ENCODE data around the gene CISD3. TPM values are rescaled to one million over a fixed set of nuclear protein-coding genes. Genes with fewer than 3 reads are reported as not detected.
A peak's percentile ranks its signal among the peaks of the same experiment; 100 is the strongest.

CISD3 gene
- total and polyA plus RNA-seq, 2 of the 4 experiments (the other 2 are of a cell fraction): 1.3 to 14.1 TPM

DNA sequence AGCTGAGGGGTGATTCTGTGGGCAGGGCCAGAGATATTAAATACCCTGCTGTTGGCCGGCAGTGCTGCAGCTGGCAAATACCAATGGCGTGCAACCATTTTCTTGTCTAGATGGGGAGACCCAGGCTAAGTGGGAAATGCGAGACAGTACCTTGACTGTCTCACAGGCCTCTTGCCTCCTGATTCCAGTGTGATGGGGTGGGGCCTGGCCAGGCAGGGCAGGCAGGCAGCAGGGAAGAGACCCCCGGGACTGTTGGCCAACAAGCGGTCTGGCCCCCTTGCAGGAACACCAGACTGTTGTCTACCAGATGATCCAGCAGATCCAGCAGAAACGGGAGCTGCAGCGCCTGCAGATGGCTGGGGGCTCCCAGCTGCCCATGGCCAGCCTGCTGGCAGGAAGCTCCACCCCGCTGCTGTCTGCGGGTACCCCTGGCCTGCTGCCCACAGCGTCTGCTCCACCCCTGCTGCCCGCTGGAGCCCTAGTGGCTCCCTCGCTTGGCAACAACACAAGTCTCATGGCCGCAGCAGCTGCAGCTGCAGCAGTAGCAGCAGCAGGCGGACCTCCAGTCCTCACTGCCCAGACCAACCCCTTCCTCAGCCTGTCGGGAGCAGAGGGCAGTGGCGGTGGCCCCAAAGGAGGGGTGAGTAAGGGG, 5.7 kb upstream of the CISD3 start:
- H3K56ac ChIP-seq (ENCODE audit: extremely low read depth, insufficient read depth, low read length): no peak overlapping the region
- H3K23ac ChIP-seq (ENCODE audit: low read depth, low read length): no peak overlapping the region
- no peak overlapping the region for H2AK9ac ChIP-seq (replicated peaks; ENCODE audit: low read depth, low read length, poor library complexity)
- ChIA-PET POLR2A (ENCODE audit: unreplicated experiment) (no interaction called here), CTCF (no interaction called here)
- H2AK5ac ChIP-seq (ENCODE audit: low read depth, low read length): no peak overlapping the region
- peaks cover 31% of the 10 kb centered on the region for H3K36me3 ChIP-seq (ENCODE audit: control insufficient read depth, insufficient read depth, low read length)
- no peak overlapping the region for H2BK15ac ChIP-seq (ENCODE audit: low read depth, low read length)
- H3K9me1 ChIP-seq (ENCODE audit: insufficient read depth, low read length): 0 out of 2 replicates have a peak, but pooled peaks cover 10% of the 10 kb centered on the region
- peak overlapping the region; percentile 43 for H2AFZ ChIP-seq (replicated peaks; ENCODE audit: low read length, poor library complexity)
- H3K4me2 ChIP-seq (ENCODE audit: low read depth, low read length): no peak overlapping the region
- no peaks in the 10 kb centered on the region for H3K27me3 ChIP-seq (ENCODE audit: control insufficient read depth, insufficient read depth, low read length)
- BruUV-seq (replicated peaks): no TSS peak
- dilution Hi-C loops (cut with HindIII; ENCODE audit: low sequenced_read_pairs, unreplicated experiment) (no loop called here), intact Hi-C loops (cut with micrococcal nuclease) (no loop called here), in situ Hi-C loops (cut with MboI; ENCODE audit: low sequenced_read_pairs) (no loop called here)
- 58% methylated on average over 7 of the region's 16 CpGs; no CpG with 5 or more reads in 1 of the 2 experiments for WGBS, 2 experiments (ENCODE audit: extremely low coverage in 2 of 2, insufficient read length in 1 of 2)
- no peak overlapping the region for H4K91ac ChIP-seq (ENCODE audit: insufficient read depth, low read depth, low read length)
- H3K4me1 ChIP-seq (ENCODE audit: control insufficient read depth, insufficient read depth, low read length): peaks cover 2% of the 10 kb centered on the region
- H3K14ac ChIP-seq (replicated peaks; ENCODE audit: low read depth, low read length): no peak overlapping the region
- H4K8ac ChIP-seq (ENCODE audit: low read depth in 2 of 2, low read length in 2 of 2): no peak overlapping the region
- no peak overlapping the region for H3K18ac ChIP-seq (ENCODE audit: low read depth, low read length)
- H3K79me1 ChIP-seq (ENCODE audit: low read depth in 1 of 2, low read length in 2 of 2): peaks cover 4% of the 10 kb centered on the region in 2 experiments; a peak in 1 of 4 replicates
- H4K5ac ChIP-seq (ENCODE audit: low read depth, low read length): no peak overlapping the region
- no peak overlapping the region for H2BK20ac ChIP-seq (ENCODE audit: low read depth, low read length)
- no peak overlapping the region for H2BK5ac ChIP-seq (ENCODE audit: low read depth, low read length, poor library complexity, severe bottlenecking)
- TF ChIP-seq CHD1 (IDR thresholded peaks at IDR 0.05; ENCODE audit: low read depth, low read length): no peak
- TF ChIP-seq USF2 (IDR thresholded peaks at IDR 0.05; ENCODE audit: low read depth, low read length): no peak
- no peak for TF ChIP-seq RFX5 (IDR thresholded peaks at IDR 0.05; ENCODE audit: low read depth, low read length)
- TF ChIP-seq SMC3 (IDR thresholded peaks at IDR 0.05; ENCODE audit: low read depth, low read length): no peak
- TF ChIP-seq, protein P1, sequence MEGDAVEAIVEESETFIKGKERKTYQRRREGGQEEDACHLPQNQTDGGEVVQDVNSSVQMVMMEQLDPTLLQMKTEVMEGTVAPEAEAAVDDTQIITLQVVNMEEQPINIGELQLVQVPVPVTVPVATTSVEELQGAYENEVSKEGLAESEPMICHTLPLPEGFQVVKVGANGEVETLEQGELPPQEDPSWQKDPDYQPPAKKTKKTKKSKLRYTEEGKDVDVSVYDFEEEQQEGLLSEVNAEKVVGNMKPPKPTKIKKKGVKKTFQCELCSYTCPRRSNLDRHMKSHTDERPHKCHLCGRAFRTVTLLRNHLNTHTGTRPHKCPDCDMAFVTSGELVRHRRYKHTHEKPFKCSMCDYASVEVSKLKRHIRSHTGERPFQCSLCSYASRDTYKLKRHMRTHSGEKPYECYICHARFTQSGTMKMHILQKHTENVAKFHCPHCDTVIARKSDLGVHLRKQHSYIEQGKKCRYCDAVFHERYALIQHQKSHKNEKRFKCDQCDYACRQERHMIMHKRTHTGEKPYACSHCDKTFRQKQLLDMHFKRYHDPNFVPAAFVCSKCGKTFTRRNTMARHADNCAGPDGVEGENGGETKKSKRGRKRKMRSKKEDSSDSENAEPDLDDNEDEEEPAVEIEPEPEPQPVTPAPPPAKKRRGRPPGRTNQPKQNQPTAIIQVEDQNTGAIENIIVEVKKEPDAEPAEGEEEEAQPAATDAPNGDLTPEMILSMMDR (conservative IDR thresholded peaks at IDR 0.05; ENCODE audit: low read depth, low read length): no peak
- TF ChIP-seq RCOR1 (IDR thresholded peaks at IDR 0.05; ENCODE audit: insufficient replicate concordance, low read length): no peak
- TF ChIP-seq FOS (IDR thresholded peaks at IDR 0.05; ENCODE audit: low read depth, low read length): no peak
- no peak for TF ChIP-seq POLR2A (IDR thresholded peaks at IDR 0.05; ENCODE audit: low read depth, low read length)
- H3K9me3 ChIP-seq (ENCODE audit: control insufficient read depth, insufficient read depth, low read length): no peaks in the 10 kb centered on the region
- H2BK120ac ChIP-seq (ENCODE audit: low read depth, low read length): no peak overlapping the region
- no peak overlapping the region for H3K4me3 ChIP-seq (ENCODE audit: insufficient read depth, low read depth, low read length)
- ATAC-seq (ENCODE audit: low read depth) (no peak), DNase-seq (no peak)
- H3K9ac ChIP-seq (ENCODE audit: low read depth, low read length): no peak overlapping the region
- H3K27ac ChIP-seq (ENCODE audit: insufficient read depth, low read length): no peak overlapping the region
- H3K4ac ChIP-seq (ENCODE audit: low read depth, low read length): no peak overlapping the region
- no peaks in the 10 kb centered on the region for H4K20me1 ChIP-seq (ENCODE audit: insufficient read depth, low read length)
